T-cell (primary cell): Measurements from ENCODE around the gene FHIT. TPM values are rescaled to one million over a fixed set of nuclear protein-coding genes. Genes with fewer than 3 reads are reported as not detected.

Experiments
- ATAC-seq, 4 experiments: fragments of 200-7000 bp in 3 of 4; fragments of 150-1000 bp in 1 of 4; cut with Tn5 transposase; replicated peaks in 1 of 4; 1 replicate in 3 of 4; 2 replicates in 1 of 4; pipeline ENCODE4 v1.10.0; 2021; ENCODE audit warnings: moderate library complexity in 3 of 4, mild to moderate bottlenecking in 2 of 4, moderate number of reproducible peaks in 1 of 4
- CTCF ChIA-PET, 2 donors: fragments of 300-600 bp; sonication (Branson Sonifier 250); formaldehyde crosslinking; loops; one replicate each; lab custom pipeline; 2022; ENCODE audit warnings: antibody characterized with exemption in 2 of 2; lab: Charles Lee
- POLR2A ChIA-PET, 2 donors: fragments of 300-600 bp; sonication (Branson Sonifier 250); formaldehyde crosslinking; loops; one replicate each; lab custom pipeline; 2022; ENCODE audit warnings: antibody characterized with exemption in 2 of 2; lab: Charles Lee
- DNase-seq, 35 experiments: peaks; one replicate each; pipeline versions ENCODE4 v3.0.0 to v3.0.0-alpha.2; 2013 to 2023
- H3K27ac ChIP-seq: one replicate; pipeline ENCODE4 v1.5.1; 2013; ENCODE audit warnings: low read length
- H3K27me3 ChIP-seq, 2 experiments: replicated peaks in 1 of 2; 1 replicate in 1 of 2; 2 replicates in 1 of 2; pipeline versions ENCODE4 v1.6.1 to v1.7.0; 2013; ENCODE audit warnings: low read length in 1 of 2, mixed read lengths in 1 of 2; ENCODE audit not compliant: control insufficient read depth in 2 of 2, insufficient read depth in 2 of 2; ENCODE audit errors: extremely low read depth in 1 of 2
- H3K36me3 ChIP-seq, 2 donors: 1 replicate in 1 of 2; 2 replicates in 1 of 2; pipeline versions ENCODE4 v1.6.1 to v1.7.0; 2013; ENCODE audit warnings: low read length in 1 of 2; ENCODE audit not compliant: control insufficient read depth in 2 of 2, insufficient read depth in 1 of 2; ENCODE audit errors: extremely low read depth in 1 of 2
- H3K4me1 ChIP-seq, 2 experiments: 1 replicate in 1 of 2; 2 replicates in 1 of 2; pipeline versions ENCODE4 v1.6.1 to v1.7.0; 2013; ENCODE audit warnings: low read length in 2 of 2, mixed read lengths in 1 of 2; ENCODE audit not compliant: insufficient read depth in 2 of 2, control insufficient read depth in 1 of 2; ENCODE audit errors: extremely low read depth in 1 of 2
- H3K4me3 ChIP-seq, 2 donors: 1 replicate in 1 of 2; 2 replicates in 1 of 2; pipeline versions ENCODE4 v1.5.1 to v1.7.0; 2013; ENCODE audit warnings: mild to moderate bottlenecking in 2 of 2, low read length in 1 of 2, moderate library complexity in 1 of 2; ENCODE audit not compliant: control insufficient read depth in 1 of 2; ENCODE audit errors: extremely low read depth in 1 of 2
- H3K9me3 ChIP-seq: 2 replicates; pipeline ENCODE4 v1.7.0; 2013
- H3K27ac Mint-ChIP-seq, 2 donors: one replicate each; pipeline ENCODE4 v1.8.0; 2020 to 2021; ENCODE audit warnings: mild to moderate bottlenecking in 2 of 2, mixed read lengths in 2 of 2
- H3K27me3 Mint-ChIP-seq, 2 donors: one replicate each; pipeline ENCODE4 v1.8.0; 2021 to 2022; ENCODE audit warnings: mixed read lengths in 2 of 2
- H3K36me3 Mint-ChIP-seq: one replicate; pipeline ENCODE4 v1.8.0; 2021; ENCODE audit warnings: mixed read lengths
- H3K4me1 Mint-ChIP-seq, 3 donors: one replicate each; pipeline ENCODE4 v1.8.0; 2020 to 2022; ENCODE audit warnings: mixed read lengths in 3 of 3, mild to moderate bottlenecking in 1 of 3
- H3K4me3 Mint-ChIP-seq, 3 donors: one replicate each; pipeline ENCODE4 v1.8.0; 2020 to 2022; ENCODE audit warnings: mild to moderate bottlenecking in 3 of 3, mixed read lengths in 3 of 3, moderate library complexity in 3 of 3
- H3K9me3 Mint-ChIP-seq, 3 donors: one replicate each; pipeline ENCODE4 v1.8.0; 2020 to 2022; ENCODE audit warnings: mixed read lengths in 3 of 3
- WGBS: methylation state at CpG from one replicate; pipeline ENCODE4 v1.1.5; 2013; ENCODE audit warnings: missing lambda C conversion rate; ENCODE audit not compliant: insufficient coverage; 5-methylcytosine and 5-hydroxymethylcytosine counted together
- total RNA-seq, 35 experiments: library from RNA in 6 of 35; stranded (reverse) in 6 of 35; fragments of 120-200 nt in 1 of 35; gene quantifications; one replicate each; pipeline versions ENCODE4 v1.2.1 to v1.2.4 and lab custom pipeline; 2013 to 2026

The FHIT gene
- total RNA-seq, 5 donors from 2014 or later (not counting 1 experiment from before 2014, with no cell fraction given) = 33.1 to 197 (median 78.3) TPM

GRCh38 chr3:60250206-60250605 lies 1001.0 kb downstream of the FHIT start:
- no peaks in the 10 kb centered on the region for H3K27me3 Mint-ChIP-seq
- CTCF ChIA-PET = no interaction called here
- H3K9me3 Mint-ChIP-seq = no peaks in the 10 kb centered on the region
- no CpG with 5 or more reads among the region's 2 CpGs for WGBS
- H3K4me3 Mint-ChIP-seq = no peak overlapping the region
- H3K27ac Mint-ChIP-seq = no peak overlapping the region
- no peaks in the 10 kb centered on the region for H3K9me3 ChIP-seq
- POLR2A ChIA-PET = no interaction called here
- ATAC-seq (no peak), DNase-seq (no peak)
- H3K4me1 Mint-ChIP-seq = peaks cover 0 to 4% (median 0%) of the 10 kb centered on the region in 3 donors
- H3K4me1 ChIP-seq = no peaks in the 10 kb centered on the region
- H3K27me3 ChIP-seq = no peaks in the 10 kb centered on the region
- H3K27ac ChIP-seq = no peak overlapping the region
- no peak overlapping the region for H3K4me3 ChIP-seq
- no peaks in the 10 kb centered on the region for H3K36me3 Mint-ChIP-seq
- H3K36me3 ChIP-seq = no peaks in the 10 kb centered on the region

- ChIA-PET POLR2A (no interaction called here), CTCF (no interaction called here)
- Histone ChIP-seq H3K4me1 (no peaks in the 10 kb centered on the region), H3K9me3 (no peaks in the 10 kb centered on the region), H3K4me3 (no peak overlapping the region), H3K36me3 (no peaks in the 10 kb centered on the region), H3K27me3 (no peaks in the 10 kb centered on the region), H3K27ac (no peak overlapping the region)
- no peaks in the 10 kb centered on the region for H3K9me3 Mint-ChIP-seq
- no CpG with 5 or more reads among the region's 4 CpGs for WGBS
- no peak overlapping the region for H3K27ac Mint-ChIP-seq
- no peaks in the 10 kb centered on the region for H3K36me3 Mint-ChIP-seq
- no peak for DNase-seq
- H3K27me3 Mint-ChIP-seq = no peaks in the 10 kb centered on the region
- no peak overlapping the region for H3K4me3 Mint-ChIP-seq
- H3K4me1 Mint-ChIP-seq = peaks cover 0 to 4% (median 0%) of the 10 kb centered on the region in 3 donors
- no peak for ATAC-seq
These were observed 1004.9 kb downstream of the FHIT start for GRCh38 chr3:60246361-60246760.

GRCh38 chr3:60243456-60243855 lies 1007.8 kb downstream of the FHIT start:
- Histone ChIP-seq H3K4me3 (no peak overlapping the region), H3K9me3 (no peaks in the 10 kb centered on the region), H3K36me3 (no peaks in the 10 kb centered on the region), H3K27ac (no peak overlapping the region), H3K4me1 (no peaks in the 10 kb centered on the region), H3K27me3 (no peaks in the 10 kb centered on the region)
- Mint-ChIP-seq H3K9me3 (no peaks in the 10 kb centered on the region), H3K4me3 (no peak overlapping the region), H3K36me3 (no peaks in the 10 kb centered on the region), H3K4me1 (peaks cover 2 to 4% (median 4%) of the 10 kb centered on the region in 3 donors), H3K27me3 (no peaks in the 10 kb centered on the region), H3K27ac (no peak overlapping the region)
- no peak for DNase-seq
- CTCF ChIA-PET = no interaction called here
- no peak for ATAC-seq
- POLR2A ChIA-PET = no interaction called here
- WGBS = 100% methylated on average over 2 of the region's 5 CpGs

- ChIA-PET POLR2A (interaction anchor here in 1 of 2 donors (0.6 kb wide), 1 partner anchor 255 kb away, joined by 3 read pairs; no protein-coding TSS in a partner anchor), CTCF (no interaction called here)
- no peaks in the 10 kb centered on the region for H3K9me3 ChIP-seq
- H3K4me3 ChIP-seq = no peak overlapping the region
- DNase-seq (no peak), ATAC-seq (no peak)
- H3K36me3 ChIP-seq = no peaks in the 10 kb centered on the region
- Mint-ChIP-seq H3K4me1 (peaks cover 3 to 8% (median 5%) of the 10 kb centered on the region in 3 donors), H3K27ac (no peak overlapping the region), H3K9me3 (no peaks in the 10 kb centered on the region), H3K4me3 (no peak overlapping the region), H3K36me3 (no peaks in the 10 kb centered on the region), H3K27me3 (no peaks in the 10 kb centered on the region)
- no CpG with 5 or more reads among the region's 3 CpGs for WGBS
- H3K4me1 ChIP-seq = no peaks in the 10 kb centered on the region
- no peaks in the 10 kb centered on the region for H3K27me3 ChIP-seq
- H3K27ac ChIP-seq = no peak overlapping the region
These were observed 1010.8 kb downstream of the FHIT start for GRCh38 chr3:60240492-60240891.

GRCh38 chr3:60238550-60238949 lies 1012.7 kb downstream of the FHIT start:
- H3K4me3 ChIP-seq = no peak overlapping the region
- no peaks in the 10 kb centered on the region for H3K27me3 ChIP-seq
- ChIA-PET POLR2A (interaction anchor here in 1 of 2 donors (0.6 kb wide), 1 partner anchor 1861 kb away, joined by 4 read pairs; no protein-coding TSS in a partner anchor), CTCF (no interaction called here)
- WGBS = no CpG with 5 or more reads among the region's 2 CpGs
- ATAC-seq (no peak), DNase-seq (no peak)
- no peak overlapping the region for H3K27ac ChIP-seq
- Mint-ChIP-seq H3K27me3 (no peaks in the 10 kb centered on the region), H3K27ac (no peak overlapping the region), H3K9me3 (peaks cover 0 to 3% (median 0%) of the 10 kb centered on the region in 3 donors), H3K36me3 (no peaks in the 10 kb centered on the region), H3K4me1 (peaks cover 3 to 9% (median 5%) of the 10 kb centered on the region in 3 donors), H3K4me3 (no peak overlapping the region)
- H3K9me3 ChIP-seq = no peaks in the 10 kb centered on the region
- no peaks in the 10 kb centered on the region for H3K4me1 ChIP-seq
- no peaks in the 10 kb centered on the region for H3K36me3 ChIP-seq

GRCh38 chr3:60229502-60229901 lies 1021.8 kb downstream of the FHIT start:
- H3K27ac Mint-ChIP-seq = no peak overlapping the region
- H3K27me3 Mint-ChIP-seq = no peaks in the 10 kb centered on the region
- ATAC-seq = no peak
- peaks cover 0 to 2% (median 0%) of the 10 kb centered on the region in 3 donors for H3K4me1 Mint-ChIP-seq
- no peak overlapping the region for H3K27ac ChIP-seq
- H3K4me1 ChIP-seq = no peaks in the 10 kb centered on the region
- CTCF ChIA-PET = no interaction called here
- no peaks in the 10 kb centered on the region for H3K36me3 Mint-ChIP-seq
- 33% methylated on average over 1 of the region's 2 CpGs for WGBS
- POLR2A ChIA-PET = no interaction called here
- H3K4me3 ChIP-seq = no peak overlapping the region
- peaks cover 0 to 3% (median 0%) of the 10 kb centered on the region in 3 donors for H3K9me3 Mint-ChIP-seq
- no peaks in the 10 kb centered on the region for H3K36me3 ChIP-seq
- no peaks in the 10 kb centered on the region for H3K9me3 ChIP-seq
- H3K4me3 Mint-ChIP-seq = no peak overlapping the region
- no peaks in the 10 kb centered on the region for H3K27me3 ChIP-seq
- no peak for DNase-seq

GRCh38 chr3:60228823-60229222 lies 1022.4 kb downstream of the FHIT start:
- ATAC-seq (no peak), DNase-seq (no peak)
- Histone ChIP-seq H3K27me3 (no peaks in the 10 kb centered on the region), H3K9me3 (no peaks in the 10 kb centered on the region), H3K36me3 (no peaks in the 10 kb centered on the region), H3K27ac (no peak overlapping the region), H3K4me3 (no peak overlapping the region), H3K4me1 (no peaks in the 10 kb centered on the region)
- 25% methylated on average over 1 of the region's 4 CpGs for WGBS
- CTCF ChIA-PET = no interaction called here
- Mint-ChIP-seq H3K4me1 (peaks cover 0 to 2% (median 0%) of the 10 kb centered on the region in 3 donors), H3K9me3 (peaks cover 0 to 1% (median 0%) of the 10 kb centered on the region in 3 donors), H3K27me3 (no peaks in the 10 kb centered on the region), H3K36me3 (no peaks in the 10 kb centered on the region), H3K27ac (no peak overlapping the region), H3K4me3 (no peak overlapping the region)
- POLR2A ChIA-PET = no interaction called here
